ENCODE results near the gene CES1. TPM values are rescaled to one million over a fixed set of nuclear protein-coding genes. Genes with fewer than 3 reads are reported as not detected.

The CES1 gene
- total RNA-seq, 1 donor from 2014 or later, result 0.26 TPM

GRCh38 chr16:55853114-55853513 lies 20.2 kb upstream of the CES1 start:
- no peak overlapping the region for H3K4me3 ChIP-seq (ENCODE audit: low read depth, low read length)
- DNase-seq (ENCODE audit: low read depth), result peak; percentile 35
- no peak for TF ChIP-seq CTCF (IDR thresholded peaks at IDR 0.05; ENCODE audit: insufficient read depth, low read length, severe bottlenecking)
- peak; percentile 47 for FAIRE-seq
- no peaks in the 10 kb centered on the region for H3K36me3 ChIP-seq (ENCODE audit: control insufficient read depth, insufficient read depth, low read length)
- H3K27me3 ChIP-seq (ENCODE audit: control insufficient read depth, insufficient read depth, low read length), result no peaks in the 10 kb centered on the region

- no peaks in the 10 kb centered on the region for H3K27me3 ChIP-seq (ENCODE audit: control insufficient read depth, insufficient read depth, low read length)
- H3K36me3 ChIP-seq (ENCODE audit: control insufficient read depth, insufficient read depth, low read length), result no peaks in the 10 kb centered on the region
- TF ChIP-seq CTCF (IDR thresholded peaks at IDR 0.05; ENCODE audit: insufficient read depth, low read length, severe bottlenecking), result no peak
- FAIRE-seq (no peak), DNase-seq (ENCODE audit: low read depth) (no peak)
- H3K4me3 ChIP-seq (ENCODE audit: low read depth, low read length), result no peak overlapping the region
Observed at GRCh38 chr16:55849536-55849935, 16.6 kb upstream of the CES1 start.

- FAIRE-seq, result peak; percentile 70
- TF ChIP-seq CTCF (IDR thresholded peaks at IDR 0.05; ENCODE audit: insufficient read depth, low read length, severe bottlenecking), result no peak
- Histone ChIP-seq H3K27me3 (ENCODE audit: control insufficient read depth, insufficient read depth, low read length) (no peaks in the 10 kb centered on the region), H3K36me3 (ENCODE audit: control insufficient read depth, insufficient read depth, low read length) (no peaks in the 10 kb centered on the region), H3K4me3 (ENCODE audit: low read depth, low read length) (no peak overlapping the region)
- no peak for DNase-seq (ENCODE audit: low read depth)
Observed at GRCh38 chr16:55846598-55847346, 13.9 kb upstream of the CES1 start.

- Histone ChIP-seq H3K27me3 (ENCODE audit: control insufficient read depth, insufficient read depth, low read length) (no peaks in the 10 kb centered on the region), H3K36me3 (ENCODE audit: control insufficient read depth, insufficient read depth, low read length) (no peaks in the 10 kb centered on the region), H3K4me3 (ENCODE audit: low read depth, low read length) (no peak overlapping the region)
- TF ChIP-seq CTCF (IDR thresholded peaks at IDR 0.05; ENCODE audit: insufficient read depth, low read length, severe bottlenecking), result no peak
- DNase-seq (ENCODE audit: low read depth) (no peak), FAIRE-seq (no peak)
Observed at GRCh38 chr16:55843105-55843395, 10.2 kb upstream of the CES1 start.

- peak; percentile 41 for DNase-seq (ENCODE audit: low read depth)
- H3K4me3 ChIP-seq (ENCODE audit: low read depth, low read length), result no peak overlapping the region
- peak; percentile 52 for TF ChIP-seq CTCF (IDR thresholded peaks at IDR 0.05; ENCODE audit: insufficient read depth, low read length, severe bottlenecking)
- FAIRE-seq, result no peak
- H3K27me3 ChIP-seq (ENCODE audit: control insufficient read depth, insufficient read depth, low read length), result no peaks in the 10 kb centered on the region
- no peaks in the 10 kb centered on the region for H3K36me3 ChIP-seq (ENCODE audit: control insufficient read depth, insufficient read depth, low read length)
Observed at GRCh38 chr16:55842369-55843104, 9.6 kb upstream of the CES1 start.
